ENCODE measurements around the gene MVB12B.
A peak's percentile ranks its signal among the peaks of the same experiment; 100 is the strongest.

Gene MVB12B

GRCh38 chr9:126523611-126524111, 197.0 kb downstream of the MVB12B start:
- H3K27me3 ChIP-seq (ENCODE audit: insufficient read depth, low read length, poor library complexity, severe bottlenecking): no peaks in the 10 kb centered on the region
- H3K9me2 ChIP-seq (replicated peaks; ENCODE audit: low read depth, low read length): no peaks in the 10 kb centered on the region
- H3K4me1 ChIP-seq (ENCODE audit: insufficient read depth, low read length, poor library complexity, severe bottlenecking): peaks cover 38% of the 10 kb centered on the region
- no peaks in the 10 kb centered on the region for H3K9me3 ChIP-seq (ENCODE audit: insufficient read depth, low read depth, low read length)
- H3K79me2 ChIP-seq (ENCODE audit: insufficient read depth, low read length): peaks cover 100% of the 10 kb centered on the region
- H4K20me1 ChIP-seq (ENCODE audit: insufficient read depth, low read length, poor library complexity, severe bottlenecking): no peaks in the 10 kb centered on the region
- H3K4me3 ChIP-seq (ENCODE audit: low read length, poor library complexity, severe bottlenecking): peak overlapping the region; percentile 83
- TF ChIP-seq CTCF (conservative IDR thresholded peaks at IDR 0.05; ENCODE audit: low read length) (no peak), EZH2phosphoT487 (IDR thresholded peaks at IDR 0.05; ENCODE audit: borderline replicate concordance) (no peak)
- H3K9ac ChIP-seq (ENCODE audit: low read depth, low read length, poor library complexity, severe bottlenecking): peak overlapping the region; percentile 27
- no peaks in the 10 kb centered on the region for H3K36me3 ChIP-seq (ENCODE audit: insufficient read depth, low read length)
- H3F3A ChIP-seq (ENCODE audit: low read depth): no peaks in the 10 kb centered on the region
- no peak overlapping the region for H2AFZ ChIP-seq (ENCODE audit: low read length)
- H3K4me2 ChIP-seq (ENCODE audit: low read depth, low read length, poor library complexity, severe bottlenecking): peak overlapping the region; percentile 79

- peaks cover 29% of the 10 kb centered on the region for H3K4me1 ChIP-seq (ENCODE audit: insufficient read depth, low read length, poor library complexity, severe bottlenecking)
- H2AFZ ChIP-seq (ENCODE audit: low read length): no peak overlapping the region
- no peaks in the 10 kb centered on the region for H3K9me2 ChIP-seq (replicated peaks; ENCODE audit: low read depth, low read length)
- peaks cover 4% of the 10 kb centered on the region for H4K20me1 ChIP-seq (ENCODE audit: insufficient read depth, low read length, poor library complexity, severe bottlenecking)
- H3K4me2 ChIP-seq (ENCODE audit: low read depth, low read length, poor library complexity, severe bottlenecking): peak overlapping the region; percentile 79
- H3K4me3 ChIP-seq (ENCODE audit: low read length, poor library complexity, severe bottlenecking): peak overlapping the region; percentile 83
- no peaks in the 10 kb centered on the region for H3K9me3 ChIP-seq (ENCODE audit: insufficient read depth, low read depth, low read length)
- H3K9ac ChIP-seq (ENCODE audit: low read depth, low read length, poor library complexity, severe bottlenecking): peak overlapping the region; percentile 27
- H3K79me2 ChIP-seq (ENCODE audit: insufficient read depth, low read length): peaks cover 100% of the 10 kb centered on the region
- no peaks in the 10 kb centered on the region for H3K27me3 ChIP-seq (ENCODE audit: insufficient read depth, low read length, poor library complexity, severe bottlenecking)
- no peaks in the 10 kb centered on the region for H3K36me3 ChIP-seq (ENCODE audit: insufficient read depth, low read length)
- TF ChIP-seq CTCF (conservative IDR thresholded peaks at IDR 0.05; ENCODE audit: low read length) (no peak), EZH2phosphoT487 (IDR thresholded peaks at IDR 0.05; ENCODE audit: borderline replicate concordance) (no peak)
- no peaks in the 10 kb centered on the region for H3F3A ChIP-seq (ENCODE audit: low read depth)
Observed at GRCh38 chr9:126524353-126525077, 197.9 kb downstream of the MVB12B start.

- Histone ChIP-seq H3K79me2 (ENCODE audit: insufficient read depth, low read length) (peaks cover 100% of the 10 kb centered on the region), H2AFZ (ENCODE audit: low read length) (no peak overlapping the region), H3K36me3 (ENCODE audit: insufficient read depth, low read length) (no peaks in the 10 kb centered on the region), H3K4me1 (ENCODE audit: insufficient read depth, low read length, poor library complexity, severe bottlenecking) (peaks cover 41% of the 10 kb centered on the region), H3K4me3 (ENCODE audit: low read length, poor library complexity, severe bottlenecking) (peak overlapping the region; percentile 83), H3K27me3 (ENCODE audit: insufficient read depth, low read length, poor library complexity, severe bottlenecking) (no peaks in the 10 kb centered on the region), H3F3A (ENCODE audit: low read depth) (no peaks in the 10 kb centered on the region), H3K4me2 (ENCODE audit: low read depth, low read length, poor library complexity, severe bottlenecking) (peak overlapping the region; percentile 79), H3K9me2 (replicated peaks; ENCODE audit: low read depth, low read length) (no peaks in the 10 kb centered on the region), H4K20me1 (ENCODE audit: insufficient read depth, low read length, poor library complexity, severe bottlenecking) (peaks cover 4% of the 10 kb centered on the region), H3K9ac (ENCODE audit: low read depth, low read length, poor library complexity, severe bottlenecking) (peak overlapping the region; percentile 96), H3K9me3 (ENCODE audit: insufficient read depth, low read depth, low read length) (no peaks in the 10 kb centered on the region)
- no peak for TF ChIP-seq CTCF (conservative IDR thresholded peaks at IDR 0.05; ENCODE audit: low read length)
- TF ChIP-seq EZH2phosphoT487 (IDR thresholded peaks at IDR 0.05; ENCODE audit: borderline replicate concordance): no peak
Observed at GRCh38 chr9:126526218-126527108, 199.8 kb downstream of the MVB12B start.

Data from Loucy (cell line).